ENCODE results near the gene GOSR1. TPM values are rescaled to one million over a fixed set of nuclear protein-coding genes. Genes with fewer than 3 reads are reported as not detected.
"Not testable (repeated sequence)": the region's sequence is repeated elsewhere in the genome, so short reads cannot be mapped to it uniquely, and the experiment has no call there.

GOSR1 gene
- total RNA-seq, 4 donors from 2014 or later, result 9.4 to 69.7 (median 45.3) TPM

GRCh38 chr17:30558686-30559545 is 81.7 kb downstream of the GOSR1 start:
- H3K4me1 ChIP-seq, result no peaks in the 10 kb centered on the region
- H3K27me3 ChIP-seq, result no peaks in the 10 kb centered on the region
- TF ChIP-seq, protein P1, sequence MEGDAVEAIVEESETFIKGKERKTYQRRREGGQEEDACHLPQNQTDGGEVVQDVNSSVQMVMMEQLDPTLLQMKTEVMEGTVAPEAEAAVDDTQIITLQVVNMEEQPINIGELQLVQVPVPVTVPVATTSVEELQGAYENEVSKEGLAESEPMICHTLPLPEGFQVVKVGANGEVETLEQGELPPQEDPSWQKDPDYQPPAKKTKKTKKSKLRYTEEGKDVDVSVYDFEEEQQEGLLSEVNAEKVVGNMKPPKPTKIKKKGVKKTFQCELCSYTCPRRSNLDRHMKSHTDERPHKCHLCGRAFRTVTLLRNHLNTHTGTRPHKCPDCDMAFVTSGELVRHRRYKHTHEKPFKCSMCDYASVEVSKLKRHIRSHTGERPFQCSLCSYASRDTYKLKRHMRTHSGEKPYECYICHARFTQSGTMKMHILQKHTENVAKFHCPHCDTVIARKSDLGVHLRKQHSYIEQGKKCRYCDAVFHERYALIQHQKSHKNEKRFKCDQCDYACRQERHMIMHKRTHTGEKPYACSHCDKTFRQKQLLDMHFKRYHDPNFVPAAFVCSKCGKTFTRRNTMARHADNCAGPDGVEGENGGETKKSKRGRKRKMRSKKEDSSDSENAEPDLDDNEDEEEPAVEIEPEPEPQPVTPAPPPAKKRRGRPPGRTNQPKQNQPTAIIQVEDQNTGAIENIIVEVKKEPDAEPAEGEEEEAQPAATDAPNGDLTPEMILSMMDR (IDR thresholded peaks at IDR 0.05), result no peak
- no peak for TF ChIP-seq POLR2A (IDR thresholded peaks at IDR 0.05)
- H3K36me3 ChIP-seq, result no peaks in the 10 kb centered on the region
- intact Hi-C loops (cut with DNase I; ENCODE audit: low total_unique reads), result no loop called here
- H3K27ac ChIP-seq, result no peak overlapping the region
- no peak overlapping the region for H3K4me3 ChIP-seq
- peak in 1 of 2 donors; percentile 11 for DNase-seq
- no peaks in the 10 kb centered on the region for H3K9me3 ChIP-seq

DNA sequence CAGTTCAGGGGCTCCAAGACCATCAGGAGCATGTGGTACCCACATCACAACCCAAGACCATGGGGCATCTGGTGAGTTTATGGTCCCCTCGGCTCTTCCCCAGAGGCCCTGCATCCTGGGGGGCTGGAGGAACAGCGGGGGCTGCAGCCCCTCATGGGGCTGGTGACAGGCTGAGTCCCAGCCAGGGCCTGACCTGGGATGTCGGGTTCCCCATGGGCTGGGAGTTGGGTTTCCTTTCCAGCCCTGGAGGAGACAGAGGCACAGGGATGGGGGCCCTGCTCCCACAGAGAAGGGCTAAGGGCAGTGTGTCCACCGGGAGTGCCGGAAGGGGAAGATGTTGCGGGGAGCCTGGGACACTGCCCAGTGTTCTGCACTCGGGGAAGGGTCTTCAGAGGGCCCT is 82.4 kb downstream of the GOSR1 start:
- no peaks in the 10 kb centered on the region for H3K36me3 ChIP-seq
- H3K27ac ChIP-seq, result no peak overlapping the region
- H3K27me3 ChIP-seq, result no peaks in the 10 kb centered on the region
- no peak for TF ChIP-seq POLR2A (IDR thresholded peaks at IDR 0.05)
- TF ChIP-seq, protein P1 (IDR thresholded peaks at IDR 0.05), result no peak
- peak in 1 of 2 donors; percentile 12 for DNase-seq
- H3K4me3 ChIP-seq, result no peak overlapping the region
- no peaks in the 10 kb centered on the region for H3K9me3 ChIP-seq
- H3K4me1 ChIP-seq, result no peaks in the 10 kb centered on the region
- intact Hi-C loops (cut with DNase I; ENCODE audit: low total_unique reads), result no loop called here

- H3K4me3 ChIP-seq; H3K9me3 ChIP-seq; H3K36me3 ChIP-seq; H3K27me3 ChIP-seq; H3K4me1 ChIP-seq; H3K27ac ChIP-seq; intact Hi-C loops (cut with DNase I; ENCODE audit: low total_unique reads): not testable (repeated sequence)
- peak in 1 of 2 donors; percentile 7 for DNase-seq
These were observed 83.2 kb downstream of the GOSR1 start for GRCh38 chr17:30560117-30561026.

- H3K4me1 ChIP-seq; H3K27me3 ChIP-seq; DNase-seq; H3K27ac ChIP-seq; H3K36me3 ChIP-seq; intact Hi-C loops (cut with DNase I; ENCODE audit: low total_unique reads); H3K4me3 ChIP-seq; H3K9me3 ChIP-seq: not testable (repeated sequence)
These were observed 84.6 kb downstream of the GOSR1 start for GRCh38 chr17:30561766-30562165.

DNA sequence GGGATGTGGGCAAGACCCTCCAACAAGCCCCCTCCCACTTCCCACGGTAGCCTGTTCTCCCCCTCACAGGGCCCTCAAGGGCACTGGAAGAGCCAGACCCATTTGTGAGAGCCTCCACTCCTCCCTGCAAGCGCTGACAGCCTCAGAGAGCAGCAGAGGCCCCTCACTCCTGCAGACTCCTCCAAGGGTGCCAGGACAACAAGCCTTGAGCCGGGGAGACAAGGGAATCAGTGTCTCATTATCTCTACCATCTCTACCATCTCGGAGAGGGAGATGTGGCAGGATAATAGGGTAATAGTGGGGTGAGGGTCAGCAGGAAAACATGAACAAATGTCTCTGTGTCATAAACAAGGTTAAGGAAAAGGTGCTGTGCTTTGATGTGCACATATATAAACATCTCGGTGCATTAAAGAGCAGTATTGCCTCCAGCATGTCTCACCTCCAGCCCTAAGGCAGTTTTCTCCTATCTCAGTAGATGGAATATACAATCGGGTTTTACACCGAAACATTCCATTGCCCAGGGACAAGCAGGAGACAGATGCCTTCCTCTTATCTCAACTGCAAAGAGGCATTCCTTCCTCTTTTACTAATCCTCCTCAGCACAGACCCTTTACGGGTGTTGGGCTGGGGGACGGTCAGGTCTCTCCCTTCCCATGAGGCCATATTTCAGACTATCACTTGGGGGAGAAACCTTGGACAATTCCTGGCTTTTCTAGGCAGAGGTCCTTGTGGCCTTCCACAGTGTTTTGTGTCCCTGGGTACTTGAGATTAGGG is 86.1 kb downstream of the GOSR1 start:
- DNase-seq; H3K4me3 ChIP-seq; H3K9me3 ChIP-seq; H3K27ac ChIP-seq; H3K4me1 ChIP-seq; intact Hi-C loops (cut with DNase I; ENCODE audit: low total_unique reads); H3K36me3 ChIP-seq; H3K27me3 ChIP-seq: not testable (repeated sequence)

- DNase-seq; H3K4me3 ChIP-seq; H3K4me1 ChIP-seq; H3K9me3 ChIP-seq; H3K27me3 ChIP-seq; intact Hi-C loops (cut with DNase I; ENCODE audit: low total_unique reads); H3K27ac ChIP-seq; H3K36me3 ChIP-seq: not testable (repeated sequence)
These were observed 86.7 kb downstream of the GOSR1 start for GRCh38 chr17:30563905-30564390.

GRCh38 chr17:30564422-30565072 is 87.3 kb downstream of the GOSR1 start:
- intact Hi-C loops (cut with DNase I; ENCODE audit: low total_unique reads); H3K36me3 ChIP-seq; H3K4me3 ChIP-seq; H3K9me3 ChIP-seq; H3K27me3 ChIP-seq; H3K4me1 ChIP-seq; H3K27ac ChIP-seq; DNase-seq: not testable (repeated sequence)
